ENCODE results near the gene CTDP1. TPM values are rescaled to one million over a fixed set of nuclear protein-coding genes. Genes with fewer than 3 reads are reported as not detected.
"Not testable (repeated sequence)": the region's sequence is repeated elsewhere in the genome, so short reads cannot be mapped to it uniquely, and the experiment has no call there.

The CTDP1 gene
- total and polyA plus RNA-seq, 9 of the 15 experiments (the other 6 are each of a cell fraction or from before 2014, with no cell fraction given), result 0.07 to 19.2 (median 4.0) TPM

GRCh38 chr18:79751918-79752578, 72.4 kb downstream of the CTDP1 start:
- TF ChIP-seq CTCF (IDR thresholded peaks at IDR 0.05 in 2 of 3, conservative IDR thresholded peaks at IDR 0.05 in 1 of 3; ENCODE audit: insufficient read depth in 2 of 3, low read depth in 1 of 3, low read length in 3 of 3), result peak in 1 of 3 experiments; percentile 56; a peak in 2 of 6 replicates
- ATAC-seq; H3K27me3 ChIP-seq (ENCODE audit: control insufficient read depth in 2 of 2, insufficient read depth in 2 of 2, low read length in 2 of 2); H3K27ac ChIP-seq (ENCODE audit: extremely low read depth, low read depth, low read length); H3K9me1 ChIP-seq (ENCODE audit: control insufficient read depth, insufficient read depth, low read length); DNase-seq (ENCODE audit: extremely low read depth in 1 of 4, low spot score in 3 of 4); H3K4me3 ChIP-seq; in situ Hi-C loops (cut with MboI); intact Hi-C loops (cut with micrococcal nuclease); BruUV-seq (replicated peaks); H3K9ac ChIP-seq (ENCODE audit: insufficient read depth in 1 of 2, low read depth in 2 of 2, low read length in 2 of 2); H2AFZ ChIP-seq (ENCODE audit: low read depth, low read length); POLR2A ChIA-PET; FAIRE-seq; H3K79me2 ChIP-seq (ENCODE audit: control insufficient read depth, insufficient read depth, low read length); CTCF ChIA-PET (ENCODE audit: low intra/inter-chr PET ratio); H3K9me3 ChIP-seq (replicated peaks; ENCODE audit: control insufficient read depth, insufficient read depth, low read depth, low read length); H3K4me2 ChIP-seq (ENCODE audit: insufficient read depth, low read length); H4K20me1 ChIP-seq (replicated peaks; ENCODE audit: control insufficient read depth, insufficient read depth, low read length); H3K4me1 ChIP-seq (replicated peaks in 1 of 2; ENCODE audit: control insufficient read depth in 2 of 2, insufficient read depth in 2 of 2, low read length in 2 of 2): not testable (repeated sequence)
- WGBS (ENCODE audit: insufficient coverage, low coverage, missing lambda C conversion rate), result 98% methylated on average over 12 of the region's 20 CpGs
- peaks cover 12% of the 10 kb centered on the region; the same call in 1 of the 3 replicates for H3K36me3 ChIP-seq (ENCODE audit: control insufficient read depth, insufficient read depth, low read length)

- in situ Hi-C loops (cut with MboI); H4K20me1 ChIP-seq (replicated peaks; ENCODE audit: control insufficient read depth, insufficient read depth, low read length); H3K4me2 ChIP-seq (ENCODE audit: insufficient read depth, low read length); H3K9me3 ChIP-seq (replicated peaks; ENCODE audit: control insufficient read depth, insufficient read depth, low read depth, low read length); CTCF ChIA-PET (ENCODE audit: low intra/inter-chr PET ratio); H3K27me3 ChIP-seq (ENCODE audit: control insufficient read depth in 2 of 2, insufficient read depth in 2 of 2, low read length in 2 of 2); H2AFZ ChIP-seq (ENCODE audit: low read depth, low read length); BruUV-seq (replicated peaks); intact Hi-C loops (cut with micrococcal nuclease); FAIRE-seq; ATAC-seq; H3K9ac ChIP-seq (ENCODE audit: insufficient read depth in 1 of 2, low read depth in 2 of 2, low read length in 2 of 2); H3K79me2 ChIP-seq (ENCODE audit: control insufficient read depth, insufficient read depth, low read length); H3K9me1 ChIP-seq (ENCODE audit: control insufficient read depth, insufficient read depth, low read length); H3K4me3 ChIP-seq; DNase-seq (ENCODE audit: extremely low read depth in 1 of 4, low spot score in 3 of 4); H3K4me1 ChIP-seq (replicated peaks in 1 of 2; ENCODE audit: control insufficient read depth in 2 of 2, insufficient read depth in 2 of 2, low read length in 2 of 2); POLR2A ChIA-PET; H3K27ac ChIP-seq (ENCODE audit: extremely low read depth, low read depth, low read length): not testable (repeated sequence)
- peaks cover 12% of the 10 kb centered on the region; the same call in 1 of the 3 replicates for H3K36me3 ChIP-seq (ENCODE audit: control insufficient read depth, insufficient read depth, low read length)
- TF ChIP-seq CTCF (IDR thresholded peaks at IDR 0.05 in 2 of 3, conservative IDR thresholded peaks at IDR 0.05 in 1 of 3; ENCODE audit: insufficient read depth in 2 of 3, low read depth in 1 of 3, low read length in 3 of 3), result peak in 1 of 3 experiments; percentile 28; a peak in 2 of 6 replicates
- WGBS (ENCODE audit: insufficient coverage, low coverage, missing lambda C conversion rate), result 88% methylated on average over 2 of the region's 8 CpGs
Observed at GRCh38 chr18:79752946-79753345, 73.3 kb downstream of the CTDP1 start.
